NB4 (cell line): ENCODE results near the gene MAGEA9.

Source experiments
- CTCF ChIP-seq: IDR thresholded peaks from one replicate; pipeline ENCODE4 v1.5.1; 2012; ENCODE audit warnings: low read depth, low read length
- MAX ChIP-seq: IDR thresholded peaks from 2 replicates; pipeline ENCODE4 v1.6.1; 2011; ENCODE audit warnings: low read depth, low read length
- POLR2A ChIP-seq: IDR thresholded peaks from 2 replicates; pipeline ENCODE4 v1.6.1; 2011; ENCODE audit warnings: mild to moderate bottlenecking; ENCODE audit not compliant: insufficient read length; ENCODE audit errors: extremely low read depth

- TF ChIP-seq POLR2A: no peak
- no peak for TF ChIP-seq CTCF
- no peak for TF ChIP-seq MAX
Measured at GRCh38 chrX:149829751-149830191, 48.0 kb downstream of the MAGEA9 start.
